GM21576 (cell line): Measurements from ENCODE around the gene HACD2.
A peak's percentile ranks its signal among the peaks of the same experiment; 100 is the strongest.

ENCODE experiments used
- ATAC-seq: cut with Tn5 transposase; IDR thresholded peaks from one replicate; pipeline ENCODE4 v1.9.1; 2021; ENCODE audit warnings: mild to moderate bottlenecking, moderate library complexity; ENCODE audit not compliant: unreplicated experiment

The HACD2 gene

GRCh38 chr3:123571973-123572365 lies 12.9 kb downstream of the HACD2 start:
- ATAC-seq: no peak

- ATAC-seq: no peak
These were observed 13.4 kb downstream of the HACD2 start for GRCh38 chr3:123571264-123571972.

- ATAC-seq: no peak
These were observed 16.0 kb downstream of the HACD2 start for GRCh38 chr3:123568875-123569274.

- no peak for ATAC-seq
These were observed 16.8 kb downstream of the HACD2 start for GRCh38 chr3:123568034-123568433.

- no peak for ATAC-seq
These were observed 20.8 kb downstream of the HACD2 start for GRCh38 chr3:123564056-123564455.

- ATAC-seq: no peak
These were observed 22.3 kb downstream of the HACD2 start for GRCh38 chr3:123562547-123562946.

- ATAC-seq: no peak
These were observed 23.7 kb downstream of the HACD2 start for GRCh38 chr3:123561188-123561587.

- no peak for ATAC-seq
These were observed 25.6 kb downstream of the HACD2 start for GRCh38 chr3:123559040-123559861.

GRCh38 chr3:123553536-123553935 lies 31.3 kb downstream of the HACD2 start:
- no peak for ATAC-seq

- ATAC-seq: no peak
These were observed 32.1 kb downstream of the HACD2 start for GRCh38 chr3:123552768-123553167.

GRCh38 chr3:123552095-123552714 lies 32.6 kb downstream of the HACD2 start:
- ATAC-seq: no peak

- no peak for ATAC-seq
These were observed 36.9 kb downstream of the HACD2 start for GRCh38 chr3:123547881-123548519.

DNA sequence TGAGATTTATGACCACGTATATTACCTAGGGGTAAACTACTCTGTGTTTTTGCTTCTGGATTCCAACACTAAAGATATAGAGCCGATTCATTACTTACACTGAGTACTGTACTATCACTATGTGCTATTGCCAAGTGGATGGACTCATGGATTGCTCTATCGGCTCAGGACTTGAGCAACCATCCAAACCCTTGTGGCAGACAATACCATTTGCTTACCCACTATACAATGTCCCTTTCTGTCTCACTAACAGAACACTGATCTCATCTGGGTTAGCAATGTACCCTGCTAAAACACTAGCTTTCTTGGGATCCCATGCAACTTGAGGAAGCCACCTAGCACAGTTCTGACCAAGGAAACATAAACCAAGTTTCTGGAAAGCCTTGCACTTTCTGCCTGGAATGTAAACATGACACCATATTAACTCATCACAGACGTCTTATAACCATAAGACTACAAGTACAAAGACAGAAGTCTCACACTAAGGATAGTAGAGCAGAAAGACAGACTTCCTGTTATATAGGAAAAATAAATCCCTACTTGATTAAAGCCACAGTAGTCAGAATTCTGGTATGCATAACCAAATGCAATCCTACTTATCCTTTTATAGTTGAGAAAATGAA lies 38.6 kb downstream of the HACD2 start:
- no peak for ATAC-seq

GRCh38 chr3:123543950-123544349 lies 40.9 kb downstream of the HACD2 start:
- ATAC-seq: no peak

DNA sequence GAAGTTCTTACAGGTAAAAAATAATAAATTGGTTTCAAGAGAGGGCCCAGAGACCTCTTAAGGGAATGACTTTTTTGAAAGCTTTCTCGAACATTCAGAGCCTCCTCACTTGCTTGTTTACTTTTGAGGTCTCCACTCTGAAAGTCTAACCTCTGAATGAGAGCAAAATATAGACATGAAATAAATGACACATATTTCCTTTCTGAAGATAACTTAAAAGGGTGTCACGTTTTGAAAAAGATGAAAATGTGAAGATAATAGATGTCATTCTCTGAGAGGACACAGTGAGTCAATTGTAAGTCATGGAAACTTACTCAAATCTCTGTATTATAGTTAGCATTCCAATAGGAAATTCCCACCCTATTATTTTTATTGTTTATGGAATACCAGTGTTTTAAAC lies 44.6 kb downstream of the HACD2 start:
- no peak for ATAC-seq

GRCh38 chr3:123536153-123536895 lies 48.5 kb downstream of the HACD2 start:
- peak; percentile 63 for ATAC-seq

DNA sequence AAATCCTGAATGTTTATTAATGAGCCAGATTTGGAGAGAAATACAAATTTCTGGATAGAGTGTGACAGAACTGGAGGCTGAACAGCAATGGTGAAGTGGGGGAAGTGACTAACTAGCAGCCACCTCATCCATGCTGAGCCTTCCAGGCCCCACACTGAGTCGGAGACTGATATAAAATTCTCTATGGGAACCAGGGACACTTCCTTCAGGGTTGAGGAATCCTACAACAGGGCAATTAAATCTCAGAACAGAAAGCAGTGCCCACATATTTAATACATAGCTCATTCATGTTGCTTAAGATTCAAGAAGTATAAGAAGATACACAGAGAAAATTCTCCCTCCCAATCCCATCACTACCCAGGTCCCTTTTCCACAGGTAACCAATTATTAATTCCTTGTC lies 49.3 kb downstream of the HACD2 start:
- no peak for ATAC-seq

DNA sequence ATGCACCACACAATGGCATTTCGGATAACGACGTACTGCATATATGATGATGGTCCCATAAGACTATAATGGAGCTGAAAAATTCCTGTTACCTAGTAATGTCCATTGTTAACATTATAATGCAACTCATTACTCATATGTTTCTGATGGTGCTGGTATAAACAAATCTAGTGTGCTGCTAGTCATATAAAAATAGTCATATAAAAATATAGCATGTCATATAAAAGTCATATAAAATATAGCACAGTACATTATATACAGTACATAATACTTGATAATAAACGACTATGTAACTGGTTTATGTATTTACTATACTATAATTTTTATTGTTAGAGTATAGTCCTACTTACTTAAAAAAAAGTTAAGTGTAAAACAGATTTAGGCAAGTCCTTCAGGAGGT lies 50.6 kb downstream of the HACD2 start:
- no peak for ATAC-seq

DNA sequence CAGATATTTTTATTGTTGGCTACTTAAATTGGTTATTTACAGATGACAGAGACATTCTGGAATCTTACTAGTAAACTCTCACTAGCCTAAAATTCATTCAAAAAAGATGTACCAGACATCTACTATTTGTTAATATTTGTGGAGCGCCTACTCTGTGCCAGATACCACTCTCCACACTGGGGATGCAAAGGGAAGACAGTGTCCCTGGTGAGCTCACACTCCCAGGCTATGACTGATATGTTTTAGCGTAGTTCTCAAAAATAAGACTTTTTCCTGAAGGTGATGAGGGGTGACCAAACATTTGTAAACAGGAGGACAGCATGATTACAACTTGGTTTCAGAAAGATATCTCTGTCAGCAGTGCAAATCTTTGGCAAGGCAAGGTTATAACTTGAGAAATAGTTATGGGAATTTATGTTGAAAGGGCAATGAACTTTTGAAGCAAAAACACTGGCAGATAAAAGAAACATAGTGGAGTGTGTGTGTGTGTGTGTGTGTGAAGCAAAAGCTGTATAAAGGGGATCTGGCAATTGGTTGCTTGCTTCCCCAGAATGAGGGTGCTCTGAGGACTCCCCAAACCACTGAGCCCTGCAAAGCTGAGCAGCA lies 51.2 kb downstream of the HACD2 start:
- ATAC-seq: no peak

DNA sequence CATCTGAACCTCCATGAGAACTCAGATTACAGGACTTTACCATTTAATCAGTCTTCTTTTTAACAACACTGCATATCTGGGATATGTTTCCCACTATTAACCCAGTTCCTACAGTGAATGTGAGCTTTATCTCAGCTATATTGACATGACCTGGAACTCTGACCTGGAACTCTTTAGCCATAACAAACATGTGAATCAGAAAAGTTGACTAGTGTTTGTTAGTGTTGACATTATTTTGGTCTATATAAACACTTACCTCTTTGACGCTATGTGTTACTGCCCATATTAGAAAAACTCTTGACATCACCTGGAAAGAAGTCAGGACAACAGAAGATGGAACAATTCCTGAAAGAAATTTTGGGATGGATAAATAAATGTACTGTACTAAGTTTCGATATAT lies 56.7 kb downstream of the HACD2 start:
- no peak for ATAC-seq
